Activated CD8-positive, alpha-beta memory T cell treated with anti-CD3 and anti-CD28 coated beads, Interleukin-2, amount 10 ng/mL, durations not matched to agents 7 days and 5 days (primary cell): ENCODE results near the gene SERPIND1. TPM values are rescaled to one million over a fixed set of nuclear protein-coding genes. Genes with fewer than 3 reads are reported as not detected.

Experiments used
- ATAC-seq: fragments of 150-1000 bp; cut with Tn5 transposase; one replicate; pipeline ENCODE4 v1.10.0; 2021; ENCODE audit warnings: moderate library complexity
- CTCF ChIA-PET: fragments of 350-600 bp; sonication (Branson Sonifier 250); formaldehyde crosslinking; loops from one replicate; lab custom pipeline; 2021; ENCODE audit warnings: antibody characterized with exemption; lab: Charles Lee
- DNase-seq: peaks from one replicate; pipeline ENCODE4 v3.0.0-alpha.2; 2020
- H3K27ac Mint-ChIP-seq: one replicate; pipeline ENCODE4 v1.8.0; 2021; ENCODE audit warnings: mild to moderate bottlenecking, mixed read lengths
- H3K27me3 Mint-ChIP-seq: one replicate; pipeline ENCODE4 v1.8.0; 2021; ENCODE audit warnings: mixed read lengths
- H3K36me3 Mint-ChIP-seq: one replicate; pipeline ENCODE4 v1.8.0; 2021; ENCODE audit warnings: mild to moderate bottlenecking, mixed read lengths
- H3K4me1 Mint-ChIP-seq: one replicate; pipeline ENCODE4 v1.8.0; 2021; ENCODE audit warnings: mixed read lengths
- H3K4me3 Mint-ChIP-seq: one replicate; pipeline ENCODE4 v1.8.0; 2021; ENCODE audit warnings: mild to moderate bottlenecking, moderate library complexity, mixed read lengths
- H3K9me3 Mint-ChIP-seq: one replicate; pipeline ENCODE4 v1.8.0; 2022; ENCODE audit warnings: low read depth, mixed read lengths
- total RNA-seq, 2 experiments: library from RNA; stranded (reverse); gene quantifications; one replicate each; pipeline ENCODE4 v1.2.3, GENCODE V29; 2021

Gene SERPIND1
- total RNA-seq, 2 experiments from 2014 or later, result not detected

DNA sequence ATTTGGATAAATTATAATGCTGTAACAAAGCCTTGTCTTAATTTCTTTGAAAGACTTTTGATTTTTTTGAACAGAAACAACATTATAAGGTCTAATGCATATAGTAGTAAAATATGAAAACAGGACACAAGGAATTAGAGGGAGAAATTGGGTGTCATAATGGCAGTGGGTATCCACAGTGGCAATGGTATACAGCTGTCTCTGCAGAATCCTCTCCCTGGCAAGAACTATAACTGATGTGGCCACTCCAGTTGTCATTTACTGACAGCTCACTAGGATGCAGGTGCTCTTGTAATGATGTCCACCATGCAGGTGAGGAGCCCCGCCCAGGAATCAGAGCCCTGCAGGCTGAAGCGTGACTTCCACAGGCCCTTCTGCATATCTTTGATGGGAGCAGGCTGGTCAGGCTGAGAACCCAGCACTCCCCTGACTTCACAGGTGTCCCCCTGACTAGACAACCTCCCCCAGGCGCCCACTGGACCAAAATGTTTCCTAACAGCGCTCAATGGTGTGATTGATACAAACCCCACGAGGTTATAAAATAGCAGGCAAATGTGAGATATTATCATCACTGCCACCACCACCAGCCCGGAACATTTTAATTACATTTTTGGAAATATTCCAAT, 32.8 kb upstream of the SERPIND1 start:
- Mint-ChIP-seq H3K9me3 (no peaks in the 10 kb centered on the region), H3K4me3 (no peak overlapping the region), H3K4me1 (peaks cover 3% of the 10 kb centered on the region), H3K27me3 (no peaks in the 10 kb centered on the region), H3K27ac (no peak overlapping the region), H3K36me3 (peaks cover 23% of the 10 kb centered on the region)
- CTCF ChIA-PET, result interaction anchor here (0.9 to 2.6 kb wide), 11 partner anchors 10 to 448 kb away, joined by 3 to 11 read pairs (median 4); no protein-coding TSS in a partner anchor
- DNase-seq, result no peak
- ATAC-seq, result no peak

DNA sequence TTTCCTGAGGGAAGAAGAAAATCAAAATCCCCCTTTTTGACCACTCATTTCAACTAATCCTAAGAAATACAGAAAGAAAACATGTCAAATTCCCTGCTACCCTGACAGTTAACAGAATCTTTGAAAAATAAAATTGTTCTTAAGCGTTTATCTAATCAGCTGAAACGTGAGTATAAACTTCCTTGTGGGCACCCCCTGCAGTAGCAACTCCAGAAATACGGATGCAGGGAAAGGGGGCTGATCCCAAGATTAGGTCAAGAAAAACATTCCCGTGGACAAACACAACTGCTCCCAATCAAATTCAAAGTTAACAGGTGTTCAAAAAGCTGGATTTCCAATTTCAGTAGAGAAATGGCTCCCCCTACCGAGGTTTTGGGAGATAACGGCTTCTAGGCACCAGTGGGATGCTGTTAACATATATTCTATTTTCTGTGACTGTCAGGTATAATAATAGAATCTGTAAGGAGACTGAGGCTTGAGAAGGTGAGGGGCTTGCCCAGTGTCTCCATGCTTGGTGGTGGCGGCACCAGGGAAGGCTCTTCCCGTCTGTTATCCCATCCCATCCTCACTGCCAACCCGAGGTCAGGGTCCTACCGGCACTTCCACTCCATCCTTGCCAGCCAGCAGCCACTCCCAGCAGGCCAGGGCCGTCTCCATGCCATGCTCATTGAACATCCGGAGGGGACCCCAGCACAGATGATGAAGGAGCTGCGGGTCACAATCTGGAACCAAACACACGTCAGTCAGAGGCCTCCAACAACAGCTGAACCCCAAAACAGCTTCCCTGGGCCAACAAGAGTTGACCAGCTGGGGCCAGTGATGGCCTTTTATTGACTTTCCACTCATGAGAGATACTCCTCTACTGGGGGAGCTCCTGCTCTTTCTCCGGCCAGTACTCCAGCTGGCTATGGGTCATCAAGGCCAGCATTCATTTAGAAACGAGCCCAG, 32.0 kb upstream of the SERPIND1 start:
- ATAC-seq, result no peak
- no peaks in the 10 kb centered on the region for H3K27me3 Mint-ChIP-seq
- H3K36me3 Mint-ChIP-seq, result peaks cover 26% of the 10 kb centered on the region
- H3K27ac Mint-ChIP-seq, result no peak overlapping the region
- CTCF ChIA-PET, result interaction anchor here (0.9 to 2.6 kb wide), 12 partner anchors 9 to 324 kb away, joined by 3 to 11 read pairs (median 4); no protein-coding TSS in a partner anchor
- no peaks in the 10 kb centered on the region for H3K9me3 Mint-ChIP-seq
- peaks cover 3% of the 10 kb centered on the region for H3K4me1 Mint-ChIP-seq
- H3K4me3 Mint-ChIP-seq, result no peak overlapping the region
- DNase-seq, result peak; percentile 50

- Mint-ChIP-seq H3K9me3 (no peaks in the 10 kb centered on the region), H3K4me1 (peaks cover 3% of the 10 kb centered on the region), H3K36me3 (peaks cover 26% of the 10 kb centered on the region), H3K4me3 (no peak overlapping the region), H3K27me3 (no peaks in the 10 kb centered on the region), H3K27ac (no peak overlapping the region)
- DNase-seq, result no peak
- CTCF ChIA-PET, result interaction anchor here (0.6 to 2.6 kb wide), 11 partner anchors 8 to 325 kb away, joined by 3 to 11 read pairs (median 4); no protein-coding TSS in a partner anchor
- ATAC-seq, result no peak
Measured at GRCh38 chr22:20742764-20743163, 31.1 kb upstream of the SERPIND1 start.

DNA sequence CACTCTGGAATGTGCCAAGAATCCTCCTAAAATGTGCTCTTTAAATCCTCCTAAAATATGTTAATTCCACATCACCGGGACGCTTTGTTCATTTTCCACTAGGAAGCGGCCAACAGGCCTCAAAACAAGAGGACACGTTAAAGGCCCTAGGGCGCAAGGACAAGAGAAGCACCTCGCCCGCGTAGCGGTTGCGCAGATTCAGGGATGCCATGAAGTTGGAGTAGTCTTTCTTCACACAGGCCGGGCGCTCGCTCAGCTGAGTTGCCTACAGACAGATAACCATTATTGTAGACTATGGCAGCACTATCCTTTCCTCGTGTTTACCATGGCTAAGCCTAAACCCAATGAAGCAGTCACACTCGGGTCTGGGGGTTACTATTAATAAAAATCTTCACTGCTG, 29.5 kb upstream of the SERPIND1 start:
- no peak for ATAC-seq
- Mint-ChIP-seq H3K27ac (no peak overlapping the region), H3K4me3 (no peak overlapping the region), H3K36me3 (peaks cover 23% of the 10 kb centered on the region), H3K27me3 (no peaks in the 10 kb centered on the region), H3K9me3 (no peaks in the 10 kb centered on the region), H3K4me1 (peaks cover 3% of the 10 kb centered on the region)
- DNase-seq, result no peak
- CTCF ChIA-PET, result no interaction called here

DNA sequence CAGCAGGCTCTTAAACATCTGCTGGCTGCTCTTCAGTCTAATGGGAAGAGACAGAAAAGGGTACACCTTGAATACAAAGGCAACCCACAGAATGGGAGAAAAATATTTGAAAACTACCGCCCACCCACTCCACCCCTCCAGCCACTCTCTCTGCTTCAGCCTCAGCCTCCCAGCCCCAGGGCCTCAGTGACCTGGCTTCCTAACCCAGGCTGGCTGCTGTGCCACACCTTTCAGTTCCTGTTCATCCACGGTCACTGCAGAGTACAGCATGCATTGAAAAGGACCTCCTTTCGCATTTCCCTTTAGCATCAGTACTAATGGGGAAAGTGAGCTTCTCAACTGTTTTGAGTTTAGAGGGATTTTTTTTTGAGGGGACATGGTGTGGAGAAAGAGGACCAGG, 28.8 kb upstream of the SERPIND1 start:
- Mint-ChIP-seq H3K27ac (no peak overlapping the region), H3K4me3 (no peak overlapping the region), H3K36me3 (peaks cover 22% of the 10 kb centered on the region), H3K4me1 (peaks cover 8% of the 10 kb centered on the region), H3K9me3 (no peaks in the 10 kb centered on the region), H3K27me3 (no peaks in the 10 kb centered on the region)
- ATAC-seq, result no peak
- DNase-seq, result no peak
- CTCF ChIA-PET, result no interaction called here

DNA sequence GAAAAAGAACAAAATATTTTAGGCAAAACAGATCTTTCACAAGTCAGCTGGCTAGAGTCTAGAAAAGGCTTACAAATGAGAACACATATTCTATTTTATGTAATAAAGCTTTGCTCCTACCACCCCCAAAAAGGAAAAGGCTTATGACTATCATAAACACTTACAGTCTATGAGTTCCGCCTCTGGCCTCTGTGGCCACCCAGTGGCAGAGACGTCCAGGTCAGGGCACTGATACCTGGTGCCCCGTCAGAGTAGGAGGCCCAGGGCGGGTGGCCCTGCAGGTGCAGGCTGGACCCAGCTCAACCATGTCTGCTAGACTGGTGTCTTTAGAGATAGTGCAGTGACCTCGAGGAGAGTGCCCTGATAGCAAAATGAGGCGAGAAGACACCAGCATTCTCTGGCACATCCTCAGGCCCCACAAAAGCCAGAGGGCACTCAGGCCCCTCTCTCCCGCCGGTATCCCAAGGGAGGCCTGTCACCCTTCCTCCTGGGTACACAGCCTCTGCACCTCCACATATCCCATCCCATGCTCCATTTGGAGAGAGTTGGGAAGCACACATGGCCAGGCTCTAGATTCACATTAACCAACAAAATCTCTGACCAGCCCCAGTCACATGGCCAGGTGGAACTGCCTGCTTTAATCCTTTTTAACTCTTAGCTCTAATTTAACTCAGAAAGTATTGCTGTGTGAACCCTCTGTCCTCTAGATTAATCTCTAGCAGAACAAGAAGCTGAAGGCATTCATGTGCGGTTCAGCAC, 27.3 kb upstream of the SERPIND1 start:
- no peak overlapping the region for H3K27ac Mint-ChIP-seq
- peaks cover 11% of the 10 kb centered on the region for H3K36me3 Mint-ChIP-seq
- CTCF ChIA-PET, result no interaction called here
- H3K4me1 Mint-ChIP-seq, result peaks cover 22% of the 10 kb centered on the region
- no peak overlapping the region for H3K4me3 Mint-ChIP-seq
- DNase-seq, result no peak
- H3K27me3 Mint-ChIP-seq, result no peaks in the 10 kb centered on the region
- no peak for ATAC-seq
- no peaks in the 10 kb centered on the region for H3K9me3 Mint-ChIP-seq

DNA sequence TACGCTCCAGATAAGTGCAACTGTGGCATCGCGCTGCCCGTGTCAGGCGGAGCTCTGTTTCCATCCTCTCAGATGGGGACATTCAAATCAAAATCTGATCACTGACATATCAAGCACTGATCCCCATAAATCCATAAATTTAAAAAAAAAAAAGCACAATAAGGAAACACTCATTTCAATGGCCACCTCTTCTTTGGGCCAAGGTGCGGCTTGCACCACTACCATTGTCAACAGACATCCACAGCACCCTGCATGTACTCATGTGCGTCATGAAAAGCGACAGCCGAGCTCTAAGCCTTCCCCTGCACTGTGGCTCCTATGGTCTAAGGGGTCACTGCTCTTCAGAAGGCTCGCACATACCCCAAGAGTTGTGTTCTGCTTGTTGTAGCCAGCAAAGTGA, 26.7 kb upstream of the SERPIND1 start:
- ATAC-seq, result no peak
- no peak overlapping the region for H3K4me3 Mint-ChIP-seq
- no peaks in the 10 kb centered on the region for H3K27me3 Mint-ChIP-seq
- no peak for DNase-seq
- peaks cover 8% of the 10 kb centered on the region for H3K36me3 Mint-ChIP-seq
- CTCF ChIA-PET, result no interaction called here
- H3K27ac Mint-ChIP-seq, result no peak overlapping the region
- H3K9me3 Mint-ChIP-seq, result no peaks in the 10 kb centered on the region
- H3K4me1 Mint-ChIP-seq, result peaks cover 22% of the 10 kb centered on the region

GRCh38 chr22:20748082-20748481, 25.8 kb upstream of the SERPIND1 start:
- peaks cover 22% of the 10 kb centered on the region for H3K4me1 Mint-ChIP-seq
- no peak for ATAC-seq
- H3K9me3 Mint-ChIP-seq, result no peaks in the 10 kb centered on the region
- no peak overlapping the region for H3K4me3 Mint-ChIP-seq
- H3K36me3 Mint-ChIP-seq, result peaks cover 8% of the 10 kb centered on the region
- H3K27ac Mint-ChIP-seq, result no peak overlapping the region
- CTCF ChIA-PET, result no interaction called here
- no peak for DNase-seq
- no peaks in the 10 kb centered on the region for H3K27me3 Mint-ChIP-seq

DNA sequence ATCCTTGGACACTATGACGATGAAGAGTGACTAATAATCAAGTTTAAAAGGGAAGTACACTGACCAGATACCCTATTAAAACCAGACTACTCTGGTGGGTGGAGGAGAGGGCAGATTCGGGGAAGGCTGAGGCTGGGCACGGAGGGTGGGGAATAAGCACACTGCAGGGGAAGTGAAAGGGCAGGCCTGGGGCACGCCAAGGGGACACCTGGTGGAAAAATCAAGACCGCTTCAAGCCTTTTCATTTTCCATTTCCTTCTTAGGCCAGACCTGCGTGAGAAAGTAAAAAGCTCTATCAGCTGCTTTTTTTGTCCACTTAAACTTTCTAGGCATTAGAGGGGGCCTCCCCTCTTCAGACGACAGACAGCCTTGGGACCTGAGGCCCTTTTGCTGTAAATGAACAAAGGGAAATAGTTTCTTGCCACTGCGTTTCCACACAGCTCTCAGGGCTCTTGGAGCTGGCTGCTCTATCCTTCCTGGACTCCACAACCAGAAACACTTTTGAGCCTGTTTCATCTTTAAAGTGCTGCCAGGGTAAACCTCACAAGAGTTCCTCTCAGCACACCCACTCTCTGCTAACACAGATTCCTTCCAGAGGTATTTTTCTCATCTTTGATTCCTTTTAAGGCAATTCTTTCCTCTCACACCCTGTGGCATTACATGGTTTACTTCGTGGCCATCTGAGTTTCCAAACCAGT, 25.0 kb upstream of the SERPIND1 start:
- DNase-seq (no peak), ATAC-seq (no peak)
- Mint-ChIP-seq H3K36me3 (peaks cover 7% of the 10 kb centered on the region), H3K4me3 (no peak overlapping the region), H3K27me3 (no peaks in the 10 kb centered on the region), H3K27ac (no peak overlapping the region), H3K9me3 (no peaks in the 10 kb centered on the region), H3K4me1 (peaks cover 24% of the 10 kb centered on the region)
- CTCF ChIA-PET, result interaction anchor here (1.7 kb wide), 1 partner anchor 36 kb away, joined by 6 read pairs; no protein-coding TSS in a partner anchor

- ATAC-seq, result no peak
- Mint-ChIP-seq H3K27me3 (no peaks in the 10 kb centered on the region), H3K4me1 (peaks cover 24% of the 10 kb centered on the region), H3K4me3 (no peak overlapping the region), H3K27ac (no peak overlapping the region), H3K36me3 (peaks cover 6% of the 10 kb centered on the region), H3K9me3 (no peaks in the 10 kb centered on the region)
- CTCF ChIA-PET, result interaction anchor here (1.7 kb wide), 1 partner anchor 35 kb away, joined by 6 read pairs; no protein-coding TSS in a partner anchor
- no peak for DNase-seq
Measured at GRCh38 chr22:20749453-20749852, 24.5 kb upstream of the SERPIND1 start.

GRCh38 chr22:20750461-20751184, 23.3 kb upstream of the SERPIND1 start:
- CTCF ChIA-PET, result interaction anchor here (1.2 kb wide), 1 partner anchor 9 kb away, joined by 9 read pairs; no protein-coding TSS in a partner anchor
- no peaks in the 10 kb centered on the region for H3K27me3 Mint-ChIP-seq
- H3K4me1 Mint-ChIP-seq, result peaks cover 24% of the 10 kb centered on the region
- H3K9me3 Mint-ChIP-seq, result no peaks in the 10 kb centered on the region
- ATAC-seq (peak; percentile 51), DNase-seq (no peak)
- peak overlapping the region; percentile 27 for H3K27ac Mint-ChIP-seq
- H3K36me3 Mint-ChIP-seq, result peaks cover 3% of the 10 kb centered on the region
- no peak overlapping the region for H3K4me3 Mint-ChIP-seq

DNA sequence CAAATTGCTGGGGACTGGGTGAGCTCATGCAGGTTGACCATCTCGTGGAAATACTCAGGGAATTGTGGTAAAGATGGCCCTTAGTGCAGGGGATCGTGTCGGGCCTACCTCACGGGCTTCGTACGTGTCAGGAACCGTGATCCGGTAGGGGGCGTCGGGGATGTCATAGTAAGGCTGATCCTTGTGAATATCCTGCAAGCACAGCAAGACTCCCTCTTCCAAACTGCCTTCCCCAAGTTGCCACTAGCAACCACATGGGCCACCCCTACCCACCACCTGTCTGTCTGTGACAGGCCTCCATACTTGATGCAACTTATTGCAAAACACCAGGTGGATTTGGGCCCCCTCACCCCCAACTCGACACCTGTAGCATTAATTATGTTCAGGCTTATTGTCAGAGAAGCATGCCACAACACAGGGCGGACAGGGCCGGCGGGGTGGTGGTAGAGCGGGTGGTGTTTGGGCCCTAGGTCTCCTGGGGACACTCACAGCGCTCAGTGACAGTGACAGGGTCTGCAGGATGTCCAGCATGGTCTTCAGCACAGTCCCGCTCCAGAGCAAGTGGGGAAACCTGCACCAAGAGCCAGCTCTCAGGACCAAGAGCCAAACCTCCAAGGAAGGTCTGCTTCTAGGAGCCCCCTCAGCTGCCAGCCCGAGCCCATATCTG, 22.6 kb upstream of the SERPIND1 start:
- ATAC-seq, result no peak
- no peaks in the 10 kb centered on the region for H3K9me3 Mint-ChIP-seq
- no peaks in the 10 kb centered on the region for H3K27me3 Mint-ChIP-seq
- no peak overlapping the region for H3K4me3 Mint-ChIP-seq
- H3K27ac Mint-ChIP-seq, result no peak overlapping the region
- peaks cover 24% of the 10 kb centered on the region for H3K4me1 Mint-ChIP-seq
- no peak for DNase-seq
- H3K36me3 Mint-ChIP-seq, result peaks cover 3% of the 10 kb centered on the region
- CTCF ChIA-PET, result interaction anchor here (1.2 kb wide), 1 partner anchor 9 kb away, joined by 9 read pairs; no protein-coding TSS in a partner anchor
